Thoracic aorta (tissue), 2 donors: ENCODE measurements around the gene SUPT20H. TPM values are rescaled to one million over a fixed set of nuclear protein-coding genes. Genes with fewer than 3 reads are reported as not detected.

ENCODE experiments used
- ATAC-seq: fragments of 150-250 bp; one replicate; pipeline ENCODE4 v1.8.0; 2017; ENCODE audit warnings: low read depth; ENCODE audit not compliant: insufficient number of reproducible peaks, low FRiP score
- DNase-seq: peaks from one replicate; pipeline ENCODE4 v3.0.0-alpha.2; 2020; ENCODE audit warnings: low spot score
- H3K27ac ChIP-seq, 2 donors: fragments of 200-600 bp; sonication (generic); 1 replicate in 1 of 2; 2 replicates in 1 of 2; pipeline ENCODE4 v1.5.1; 2016; ENCODE audit warnings: mild to moderate bottlenecking in 2 of 2, moderate library complexity in 2 of 2
- H3K27me3 ChIP-seq: fragments of 200-600 bp; sonication (generic); replicated peaks from 2 replicates; pipeline ENCODE4 v1.6.0; 2016; ENCODE audit warnings: mild to moderate bottlenecking; ENCODE audit not compliant: insufficient read depth
- H3K36me3 ChIP-seq: fragments of 200-600 bp; sonication (generic); one replicate; pipeline ENCODE4 v1.5.1; 2016
- H3K4me1 ChIP-seq, 2 donors: fragments of 200-600 bp; sonication (generic); 1 replicate in 1 of 2; 2 replicates in 1 of 2; pipeline versions ENCODE4 v1.5.1 to v1.6.0; 2016; ENCODE audit warnings: low read depth in 2 of 2, mild to moderate bottlenecking in 1 of 2; ENCODE audit not compliant: control insufficient read depth in 1 of 2
- H3K4me3 ChIP-seq: fragments of 200-600 bp; sonication (generic); 2 replicates; pipeline ENCODE4 v1.5.1; 2016; ENCODE audit warnings: mild to moderate bottlenecking
- H3K9me3 ChIP-seq: fragments of 200-600 bp; sonication (generic); 2 replicates; pipeline ENCODE4 v1.5.1; 2016
- CTCF ChIP-seq: fragments of 200-600 bp; sonication (generic); IDR thresholded peaks from one replicate; pipeline ENCODE4 v1.5.1; 2019; ENCODE audit warnings: antibody characterized with exemption
- total RNA-seq, 2 donors: library from RNA; depleted of rRNA; stranded (reverse); fragments of >200 nt; gene quantifications; one replicate each; pipeline versions ENCODE4 v1.1.0 to v1.2.3, GENCODE V29; 2016

Gene SUPT20H
- total RNA-seq, 2 donors from 2014 or later = 44.5 to 60.1 TPM

GRCh38 chr13:37105251-37105714 is 45.8 kb upstream of the SUPT20H start, which contains the start of gene CSNK1A1L:
Gene CSNK1A1L (minus strand): TSS chr13:37105664. CDS start chr13:37105256, 408 bp downstream.
- Histone ChIP-seq H3K9me3 (no peaks in the 10 kb centered on the region), H3K4me1 (peaks cover 0 to 5% of the 10 kb centered on the region in 2 donors), H3K27me3 (no peaks in the 10 kb centered on the region), H3K4me3 (no peak within 1 kb of the TSS), H3K27ac (no peak within 1 kb of the TSS), H3K36me3 (no peaks in the 10 kb centered on the region)
- ATAC-seq (no peak), DNase-seq (no peak)
- TF ChIP-seq CTCF = no peak

GRCh38 chr13:37102896-37103295 is 43.4 kb upstream of the SUPT20H start:
- H3K9me3 ChIP-seq = no peaks in the 10 kb centered on the region
- no peak overlapping the region for H3K4me3 ChIP-seq
- no peak overlapping the region for H3K27ac ChIP-seq
- no peaks in the 10 kb centered on the region for H3K27me3 ChIP-seq
- H3K4me1 ChIP-seq = no peaks in the 10 kb centered on the region
- no peaks in the 10 kb centered on the region for H3K36me3 ChIP-seq
- ATAC-seq = no peak
- no peak for DNase-seq
- TF ChIP-seq CTCF = no peak

- H3K27ac ChIP-seq = no peak overlapping the region
- ATAC-seq (no peak), DNase-seq (no peak)
- no peak overlapping the region for H3K4me3 ChIP-seq
- no peaks in the 10 kb centered on the region for H3K9me3 ChIP-seq
- TF ChIP-seq CTCF = no peak
- H3K36me3 ChIP-seq = no peaks in the 10 kb centered on the region
- H3K27me3 ChIP-seq = no peaks in the 10 kb centered on the region
- no peaks in the 10 kb centered on the region for H3K4me1 ChIP-seq
Measured at GRCh38 chr13:37101201-37101600, 41.7 kb upstream of the SUPT20H start.

GRCh38 chr13:37100731-37101130 is 41.2 kb upstream of the SUPT20H start:
- no peak for TF ChIP-seq CTCF
- no peaks in the 10 kb centered on the region for H3K4me1 ChIP-seq
- DNase-seq = no peak
- H3K27me3 ChIP-seq = no peaks in the 10 kb centered on the region
- H3K4me3 ChIP-seq = no peak overlapping the region
- no peaks in the 10 kb centered on the region for H3K36me3 ChIP-seq
- no peak overlapping the region for H3K27ac ChIP-seq
- no peaks in the 10 kb centered on the region for H3K9me3 ChIP-seq
- no peak for ATAC-seq

- H3K4me3 ChIP-seq = no peak overlapping the region
- no peaks in the 10 kb centered on the region for H3K4me1 ChIP-seq
- no peaks in the 10 kb centered on the region for H3K36me3 ChIP-seq
- ATAC-seq (no peak), DNase-seq (no peak)
- H3K27me3 ChIP-seq = no peaks in the 10 kb centered on the region
- H3K27ac ChIP-seq = no peak overlapping the region
- no peak for TF ChIP-seq CTCF
- H3K9me3 ChIP-seq = no peaks in the 10 kb centered on the region
Measured at GRCh38 chr13:37097076-37097475, 37.6 kb upstream of the SUPT20H start.
